Measurements from ENCODE around the gene INSYN1. TPM values are rescaled to one million over a fixed set of nuclear protein-coding genes. Genes with fewer than 3 reads are reported as not detected.

INSYN1 gene
- total and polyA plus RNA-seq, 9 of the 15 experiments (the other 6 are each of a cell fraction or from before 2014, with no cell fraction given) = not detected

DNA sequence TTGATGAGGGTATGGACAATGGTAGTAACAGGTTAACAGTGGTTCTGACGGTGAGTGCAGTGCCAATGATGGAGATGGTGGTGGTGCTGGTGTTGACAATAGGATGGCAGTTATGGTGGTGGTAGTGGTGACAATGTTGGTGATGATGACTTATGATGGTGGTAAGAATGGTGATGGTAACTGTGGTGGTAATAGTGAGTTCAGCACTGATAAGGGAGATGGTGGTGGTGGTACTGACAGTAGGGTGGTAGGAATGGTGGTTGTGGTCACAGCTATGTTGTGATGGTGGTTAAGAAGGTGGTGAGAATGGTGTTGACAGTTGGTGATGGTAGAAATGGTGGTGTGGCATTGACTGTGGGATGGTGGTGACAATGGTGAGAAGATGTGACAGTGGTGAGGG, 13.4 kb upstream of the INSYN1 start:
- intact Hi-C loops (cut with micrococcal nuclease) = no loop called here
- ChIA-PET CTCF (ENCODE audit: low intra/inter-chr PET ratio) (no interaction called here), POLR2A (no interaction called here)
- Histone ChIP-seq H3K4me2 (ENCODE audit: insufficient read depth, low read length) (no peak overlapping the region), H3K9me1 (ENCODE audit: control insufficient read depth, insufficient read depth, low read length) (no peaks in the 10 kb centered on the region), H3K4me1 (replicated peaks in 1 of 2; ENCODE audit: control insufficient read depth in 2 of 2, insufficient read depth in 2 of 2, low read length in 2 of 2) (no peaks in the 10 kb centered on the region; a peak in 1 of 5 replicates), H3K36me3 (ENCODE audit: control insufficient read depth, insufficient read depth, low read length) (no peaks in the 10 kb centered on the region), H2AFZ (ENCODE audit: low read depth, low read length) (no peak overlapping the region), H3K27me3 (ENCODE audit: control insufficient read depth in 2 of 2, insufficient read depth in 2 of 2, low read length in 2 of 2) (peaks cover 16 to 58% of the 10 kb centered on the region in 2 experiments; a peak in 4 of 5 replicates), H4K20me1 (replicated peaks; ENCODE audit: control insufficient read depth, insufficient read depth, low read length) (no peaks in the 10 kb centered on the region), H3K9me3 (replicated peaks; ENCODE audit: control insufficient read depth, insufficient read depth, low read depth, low read length) (no peaks in the 10 kb centered on the region), H3K27ac (ENCODE audit: extremely low read depth, low read depth, low read length) (no peak overlapping the region), H3K79me2 (ENCODE audit: control insufficient read depth, insufficient read depth, low read length) (no peaks in the 10 kb centered on the region), H3K4me3 (no peak overlapping the region), H3K9ac (ENCODE audit: insufficient read depth in 1 of 2, low read depth in 2 of 2, low read length in 2 of 2) (no peak overlapping the region)
- DNase-seq (ENCODE audit: extremely low read depth in 1 of 4, low spot score in 3 of 4) (no peak), ATAC-seq (no peak), FAIRE-seq (no peak)
- WGBS (ENCODE audit: insufficient coverage, low coverage, missing lambda C conversion rate) = 0% methylated on average over 1 of the region's 1 CpG
- no TSS peak for BruUV-seq (replicated peaks)
- in situ Hi-C loops (cut with MboI) = no loop called here
- TF ChIP-seq GATAD2B (IDR thresholded peaks at IDR 0.05; ENCODE audit: borderline replicate concordance) = no peak
- TF ChIP-seq, protein P1, sequence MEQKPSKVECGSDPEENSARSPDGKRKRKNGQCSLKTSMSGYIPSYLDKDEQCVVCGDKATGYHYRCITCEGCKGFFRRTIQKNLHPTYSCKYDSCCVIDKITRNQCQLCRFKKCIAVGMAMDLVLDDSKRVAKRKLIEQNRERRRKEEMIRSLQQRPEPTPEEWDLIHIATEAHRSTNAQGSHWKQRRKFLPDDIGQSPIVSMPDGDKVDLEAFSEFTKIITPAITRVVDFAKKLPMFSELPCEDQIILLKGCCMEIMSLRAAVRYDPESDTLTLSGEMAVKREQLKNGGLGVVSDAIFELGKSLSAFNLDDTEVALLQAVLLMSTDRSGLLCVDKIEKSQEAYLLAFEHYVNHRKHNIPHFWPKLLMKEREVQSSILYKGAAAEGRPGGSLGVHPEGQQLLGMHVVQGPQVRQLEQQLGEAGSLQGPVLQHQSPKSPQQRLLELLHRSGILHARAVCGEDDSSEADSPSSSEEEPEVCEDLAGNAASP (IDR thresholded peaks at IDR 0.05) = no peak
- TF ChIP-seq, protein P2, sequence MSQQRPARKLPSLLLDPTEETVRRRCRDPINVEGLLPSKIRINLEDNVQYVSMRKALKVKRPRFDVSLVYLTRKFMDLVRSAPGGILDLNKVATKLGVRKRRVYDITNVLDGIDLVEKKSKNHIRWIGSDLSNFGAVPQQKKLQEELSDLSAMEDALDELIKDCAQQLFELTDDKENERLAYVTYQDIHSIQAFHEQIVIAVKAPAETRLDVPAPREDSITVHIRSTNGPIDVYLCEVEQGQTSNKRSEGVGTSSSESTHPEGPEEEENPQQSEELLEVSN (IDR thresholded peaks at IDR 0.05; ENCODE audit: borderline replicate concordance in 1 of 2, extremely low read depth in 1 of 2, insufficient read depth in 1 of 2, insufficient read length in 1 of 2, low read depth in 1 of 2, low read length in 1 of 2, poor library complexity in 1 of 2, severe bottlenecking in 1 of 2) = no peak
- TF ChIP-seq, protein P3, sequence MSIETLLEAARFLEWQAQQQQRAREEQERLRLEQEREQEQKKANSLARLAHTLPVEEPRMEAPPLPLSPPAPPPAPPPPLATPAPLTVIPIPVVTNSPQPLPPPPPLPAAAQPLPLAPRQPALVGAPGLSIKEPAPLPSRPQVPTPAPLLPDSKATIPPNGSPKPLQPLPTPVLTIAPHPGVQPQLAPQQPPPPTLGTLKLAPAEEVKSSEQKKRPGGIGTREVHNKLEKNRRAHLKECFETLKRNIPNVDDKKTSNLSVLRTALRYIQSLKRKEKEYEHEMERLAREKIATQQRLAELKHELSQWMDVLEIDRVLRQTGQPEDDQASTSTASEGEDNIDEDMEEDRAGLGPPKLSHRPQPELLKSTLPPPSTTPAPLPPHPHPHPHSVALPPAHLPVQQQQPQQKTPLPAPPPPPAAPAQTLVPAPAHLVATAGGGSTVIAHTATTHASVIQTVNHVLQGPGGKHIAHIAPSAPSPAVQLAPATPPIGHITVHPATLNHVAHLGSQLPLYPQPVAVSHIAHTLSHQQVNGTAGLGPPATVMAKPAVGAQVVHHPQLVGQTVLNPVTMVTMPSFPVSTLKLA (conservative IDR thresholded peaks at IDR 0.05) = no peak
- TF ChIP-seq, protein P4, sequence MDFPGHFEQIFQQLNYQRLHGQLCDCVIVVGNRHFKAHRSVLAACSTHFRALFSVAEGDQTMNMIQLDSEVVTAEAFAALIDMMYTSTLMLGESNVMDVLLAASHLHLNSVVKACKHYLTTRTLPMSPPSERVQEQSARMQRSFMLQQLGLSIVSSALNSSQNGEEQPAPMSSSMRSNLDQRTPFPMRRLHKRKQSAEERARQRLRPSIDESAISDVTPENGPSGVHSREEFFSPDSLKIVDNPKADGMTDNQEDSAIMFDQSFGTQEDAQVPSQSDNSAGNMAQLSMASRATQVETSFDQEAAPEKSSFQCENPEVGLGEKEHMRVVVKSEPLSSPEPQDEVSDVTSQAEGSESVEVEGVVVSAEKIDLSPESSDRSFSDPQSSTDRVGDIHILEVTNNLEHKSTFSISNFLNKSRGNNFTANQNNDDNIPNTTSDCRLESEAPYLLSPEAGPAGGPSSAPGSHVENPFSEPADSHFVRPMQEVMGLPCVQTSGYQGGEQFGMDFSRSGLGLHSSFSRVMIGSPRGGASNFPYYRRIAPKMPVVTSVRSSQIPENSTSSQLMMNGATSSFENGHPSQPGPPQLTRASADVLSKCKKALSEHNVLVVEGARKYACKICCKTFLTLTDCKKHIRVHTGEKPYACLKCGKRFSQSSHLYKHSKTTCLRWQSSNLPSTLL (IDR thresholded peaks at IDR 0.05) = no peak
- no peak for TF ChIP-seq TSC22D4 (tag; IDR thresholded peaks at IDR 0.05)
- TF ChIP-seq NELFE (IDR thresholded peaks at IDR 0.05; ENCODE audit: insufficient read depth, insufficient read length) = no peak
- TF ChIP-seq MCM2 (IDR thresholded peaks at IDR 0.05; ENCODE audit: low read depth) = no peak
- TF ChIP-seq CCAR2 (IDR thresholded peaks at IDR 0.05; ENCODE audit: low read depth, low read length) = no peak
- TF ChIP-seq SNIP1 (IDR thresholded peaks at IDR 0.05; ENCODE audit: low read depth) = no peak
- TF ChIP-seq CBX2 (IDR thresholded peaks at IDR 0.05; ENCODE audit: insufficient read depth, low read length, poor library complexity, severe bottlenecking) = no peak
- no peak for TF ChIP-seq ELF4 (CRISPR knock-in tag; IDR thresholded peaks at IDR 0.05)
- no peak for TF ChIP-seq SMAD1 (IDR thresholded peaks at IDR 0.05; ENCODE audit: low read depth, low read length, partially characterized antibody)
- TF ChIP-seq E2F3 (CRISPR knock-in tag; IDR thresholded peaks at IDR 0.05) = no peak
- no peak for TF ChIP-seq MTA2 (IDR thresholded peaks at IDR 0.05; ENCODE audit: low read depth)
- no peak for TF ChIP-seq CHD4 (IDR thresholded peaks at IDR 0.05; ENCODE audit: insufficient read depth, insufficient replicate concordance, low read depth, low read length, poor library complexity, severe bottlenecking)
- TF ChIP-seq ARID1B (IDR thresholded peaks at IDR 0.05) = no peak

Data from K562 (cell line).